Measurements from ENCODE around the gene IGFBPL1. TPM values are rescaled to one million over a fixed set of nuclear protein-coding genes. Genes with fewer than 3 reads are reported as not detected.
"Not testable (repeated sequence)": the region's sequence is repeated elsewhere in the genome, so short reads cannot be mapped to it uniquely, and the experiment has no call there.

The IGFBPL1 gene
- total RNA-seq, 1 experiment from 2014 or later, result 0.26 TPM

- DNase-seq (ENCODE audit: low read depth), result not testable (repeated sequence)
Measured at GRCh38 chr9:38399191-38399590, 25.1 kb downstream of the IGFBPL1 start.

DNA sequence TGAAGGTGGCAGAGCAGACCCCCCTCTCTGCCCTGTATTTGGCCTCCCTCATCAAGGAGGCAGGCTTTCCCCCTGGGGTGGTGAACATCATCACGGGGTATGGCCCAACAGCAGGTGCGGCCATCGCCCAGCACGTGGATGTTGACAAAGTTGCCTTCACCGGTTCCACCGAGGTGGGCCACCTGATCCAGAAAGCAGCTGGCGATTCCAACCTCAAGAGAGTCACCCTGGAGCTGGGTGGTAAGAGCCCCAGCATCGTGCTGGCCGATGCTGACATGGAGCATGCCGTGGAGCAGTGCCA, 27.9 kb downstream of the IGFBPL1 start:
- no peak for DNase-seq (ENCODE audit: low read depth)

GRCh38 chr9:38395653-38396370, 28.4 kb downstream of the IGFBPL1 start:
- DNase-seq (ENCODE audit: low read depth), result no peak

- no peak for DNase-seq (ENCODE audit: low read depth)
Measured at GRCh38 chr9:38394416-38394815, 29.8 kb downstream of the IGFBPL1 start.

GRCh38 chr9:38393128-38393796, 31.0 kb downstream of the IGFBPL1 start:
- DNase-seq (ENCODE audit: low read depth), result no peak

GRCh38 chr9:38392235-38393127, 31.8 kb downstream of the IGFBPL1 start, which contains the start of gene ALDH1B1:
ALDH1B1 (plus strand) TSS chr9:38392702; CDS start chr9:38395749, 3,047 bp downstream.
- peak; percentile 84 for DNase-seq (ENCODE audit: low read depth)

DNA sequence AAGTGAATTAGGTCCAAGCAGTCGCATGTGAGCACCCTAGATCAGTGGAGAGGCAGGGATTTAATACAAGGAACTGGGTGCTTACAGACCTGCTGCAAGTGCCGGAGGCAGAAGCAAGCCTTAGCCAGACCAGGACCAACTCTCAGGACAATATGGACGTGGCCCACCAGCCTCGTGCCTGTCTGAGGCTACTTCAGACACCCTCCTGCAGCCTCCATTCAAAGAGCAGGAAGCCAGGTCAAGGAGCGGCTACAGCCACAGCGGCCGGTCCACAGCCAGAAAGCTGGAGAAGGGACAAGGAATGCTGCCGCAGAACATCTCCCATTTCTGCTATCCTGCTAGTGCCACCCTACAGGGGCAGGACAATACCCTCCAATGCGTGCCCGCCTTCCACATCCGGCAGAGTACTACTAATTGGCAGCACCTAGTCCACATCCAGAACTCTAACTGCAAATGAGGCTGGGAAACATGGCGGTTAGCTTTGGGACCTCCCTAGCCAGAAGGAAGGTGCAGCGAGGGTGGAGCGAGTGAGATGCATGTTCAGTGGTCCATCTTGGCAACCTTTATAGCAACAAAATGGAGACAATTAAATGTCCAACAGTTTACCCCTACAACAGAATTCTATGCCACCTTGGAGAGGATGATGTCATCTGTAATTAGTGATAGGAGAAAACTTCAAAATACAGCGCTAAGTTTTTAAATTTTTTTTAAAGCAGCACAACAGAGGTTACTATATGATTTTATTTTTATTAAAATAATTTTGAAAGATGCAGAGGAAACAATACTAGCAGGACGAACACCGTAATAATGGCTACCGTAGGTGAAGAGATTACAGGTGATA, 32.8 kb downstream of the IGFBPL1 start:
- DNase-seq (ENCODE audit: low read depth), result no peak

DNA sequence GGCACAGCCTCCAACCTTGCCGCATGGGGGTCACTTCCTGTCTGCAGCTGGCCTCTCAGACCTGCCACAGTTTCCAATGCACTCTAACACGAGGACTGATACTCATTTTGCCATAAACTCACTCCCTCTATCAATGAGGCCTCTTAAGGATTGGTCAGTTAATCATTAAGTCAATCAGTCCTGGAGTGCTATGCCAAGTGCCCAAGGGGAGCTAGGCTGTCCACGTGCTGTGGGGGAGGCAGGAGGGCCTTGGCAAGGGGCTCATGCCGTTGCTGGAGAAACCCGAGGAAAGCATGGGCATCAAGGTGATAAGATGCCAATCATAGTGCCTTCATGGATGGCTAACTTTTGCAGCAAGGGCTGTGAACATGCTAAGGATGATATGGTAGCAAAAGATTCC, 33.4 kb downstream of the IGFBPL1 start:
- DNase-seq (ENCODE audit: low read depth), result no peak

DNA sequence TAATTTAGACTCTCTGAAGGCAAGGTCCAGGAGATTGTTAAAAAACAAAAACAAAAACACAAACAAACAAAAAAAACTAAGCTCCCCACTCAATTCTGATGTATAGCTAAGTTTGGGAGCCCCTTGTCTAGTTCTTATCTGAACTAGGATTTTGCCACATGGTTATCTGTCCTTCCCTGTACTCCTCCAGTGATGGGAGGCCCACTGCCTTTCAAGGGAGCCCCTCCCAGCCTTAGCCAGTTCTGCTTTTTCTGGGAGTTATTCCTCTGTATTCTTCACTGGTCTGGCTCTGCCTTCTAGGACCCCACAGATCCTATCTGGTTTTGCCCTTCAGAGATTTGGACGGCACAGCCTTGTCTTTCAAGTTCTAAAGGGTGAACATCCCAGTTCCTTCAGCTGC, 33.8 kb downstream of the IGFBPL1 start:
- no peak for DNase-seq (ENCODE audit: low read depth)

- no peak for DNase-seq (ENCODE audit: low read depth)
Measured at GRCh38 chr9:38389313-38389712, 34.9 kb downstream of the IGFBPL1 start.

- no peak for DNase-seq (ENCODE audit: low read depth)
Measured at GRCh38 chr9:38388283-38389223, 35.7 kb downstream of the IGFBPL1 start.

DNA sequence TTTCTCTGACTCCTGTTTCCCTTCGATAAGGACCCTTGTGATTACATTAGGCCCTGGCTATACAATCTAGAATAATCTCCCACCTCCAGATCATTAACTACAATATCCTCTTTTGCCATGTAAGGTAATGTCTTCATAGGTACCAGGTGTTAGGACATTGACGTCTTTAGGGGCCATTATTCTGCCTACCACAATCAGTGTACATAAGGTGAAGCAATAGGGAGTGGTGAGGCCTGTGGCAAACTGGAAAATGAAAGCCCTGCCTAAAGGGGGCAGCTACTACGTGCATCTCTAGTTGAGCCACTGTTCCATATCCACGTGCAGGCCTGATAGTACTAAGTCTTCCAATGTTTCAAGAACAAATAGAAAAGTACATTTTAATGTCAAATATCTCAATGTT, 36.5 kb downstream of the IGFBPL1 start:
- DNase-seq (ENCODE audit: low read depth), result no peak

DNA sequence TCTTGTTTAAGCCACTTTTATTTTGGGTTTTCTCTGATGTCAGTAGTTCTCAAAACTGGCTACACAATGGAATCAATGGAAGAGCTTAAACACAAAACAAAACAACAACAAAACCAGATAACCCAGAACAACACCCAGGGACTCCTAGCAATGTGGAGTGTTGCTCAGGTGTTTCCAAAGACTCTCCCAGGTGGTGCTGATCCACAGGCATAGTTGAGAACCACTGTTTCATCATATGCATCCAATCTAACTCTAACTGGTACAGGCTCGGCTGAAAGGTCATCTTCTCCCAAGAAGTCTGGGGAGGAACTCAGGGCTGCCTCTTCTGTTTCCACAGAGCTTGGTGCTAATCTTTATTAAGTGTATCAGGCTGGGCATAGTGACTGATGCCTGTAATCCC, 37.2 kb downstream of the IGFBPL1 start:
- no peak for DNase-seq (ENCODE audit: low read depth)

- no peak for DNase-seq (ENCODE audit: low read depth)
Measured at GRCh38 chr9:38386319-38386895, 37.8 kb downstream of the IGFBPL1 start.

GRCh38 chr9:38385896-38386295, 38.4 kb downstream of the IGFBPL1 start:
- DNase-seq (ENCODE audit: low read depth), result no peak

GRCh38 chr9:38384990-38385848, 39.0 kb downstream of the IGFBPL1 start:
- DNase-seq (ENCODE audit: low read depth), result no peak

DNA sequence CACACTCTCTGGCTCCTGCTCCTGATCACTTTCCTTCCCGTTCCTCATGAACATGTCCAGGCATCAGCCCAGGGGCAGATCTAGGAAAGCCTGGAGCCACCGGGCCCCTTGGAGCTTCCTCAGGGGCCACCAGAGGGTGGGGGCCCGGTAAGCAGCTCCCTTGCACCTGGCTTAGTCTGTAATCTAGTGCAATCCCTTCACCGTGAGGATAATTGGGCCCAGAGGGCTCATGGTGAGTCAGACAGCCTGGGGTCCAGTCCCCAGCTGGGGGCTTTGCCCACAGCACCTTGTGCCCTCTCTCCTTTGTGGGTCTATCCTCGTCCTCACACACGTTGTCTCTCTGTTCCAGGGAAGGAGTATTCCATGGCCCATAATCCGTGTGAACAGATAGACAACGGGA, 42.1 kb downstream of the IGFBPL1 start:
- DNase-seq (ENCODE audit: low read depth), result no peak

DNA sequence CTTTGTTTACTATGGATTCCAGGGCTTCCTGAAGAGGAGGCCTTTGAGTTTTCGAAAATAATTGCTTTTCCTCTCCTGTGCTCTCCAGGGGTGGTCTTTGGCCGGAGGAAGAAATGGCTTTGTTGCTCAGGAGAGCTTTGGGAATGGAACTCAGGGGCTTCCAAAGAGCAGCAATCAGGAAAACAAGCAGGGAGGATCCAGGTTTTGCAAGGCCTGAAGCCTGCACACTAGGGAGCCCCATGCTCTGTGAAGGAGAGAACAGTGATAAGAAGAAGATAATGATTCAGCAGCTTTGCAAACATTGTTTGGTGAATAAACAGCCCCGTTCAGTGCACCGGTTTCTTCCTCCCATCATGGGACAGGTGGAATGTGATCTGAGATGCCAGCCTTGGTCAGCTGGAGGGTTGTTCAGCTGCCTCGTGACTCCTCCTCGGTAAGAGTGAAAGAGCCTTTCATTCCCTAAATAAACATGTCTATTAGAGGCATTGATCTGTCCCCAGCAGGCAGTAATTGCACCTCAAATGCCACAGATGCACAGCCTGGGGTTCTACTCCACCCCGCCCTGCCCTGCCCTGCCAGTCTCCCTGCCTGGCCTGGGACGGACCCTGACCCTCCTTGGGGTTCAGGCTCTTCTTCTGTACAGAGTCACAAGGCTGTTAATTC, 43.3 kb downstream of the IGFBPL1 start:
- no peak for DNase-seq (ENCODE audit: low read depth)
